ENCODE results near the gene ZNF154.

The ZNF154 gene

GRCh38 chr19:57688011-57688763 is 20.8 kb downstream of the ZNF154 start:
- TF ChIP-seq POLR2AphosphoS5 (IDR thresholded peaks at IDR 0.05; ENCODE audit: borderline replicate concordance, low read depth, low read length) (no peak), FOXP2 (optimal IDR thresholded peaks at IDR 0.05; ENCODE audit: control extremely low read depth, extremely low read length, insufficient read depth) (no peak), EZH2 (IDR thresholded peaks at IDR 0.05) (no peak)
- Histone ChIP-seq H3K9ac (ENCODE audit: insufficient read length) (no peak overlapping the region), H3K4me3 (no peak overlapping the region), H3K36me3 (ENCODE audit: insufficient read depth, low read length) (peaks cover 72% of the 10 kb centered on the region), H3K27ac (no peak overlapping the region), H3K9me3 (ENCODE audit: low read depth, low read length) (peaks cover 59% of the 10 kb centered on the region)
- DNase-seq (ENCODE audit: low read depth, low spot score): no peak

GRCh38 chr19:57687363-57688010 is 21.5 kb downstream of the ZNF154 start:
- H3K9me3 ChIP-seq (ENCODE audit: low read depth, low read length): peaks cover 66% of the 10 kb centered on the region
- no peak for TF ChIP-seq EZH2 (IDR thresholded peaks at IDR 0.05)
- TF ChIP-seq POLR2AphosphoS5 (IDR thresholded peaks at IDR 0.05; ENCODE audit: borderline replicate concordance, low read depth, low read length): no peak
- no peak for TF ChIP-seq FOXP2 (optimal IDR thresholded peaks at IDR 0.05; ENCODE audit: control extremely low read depth, extremely low read length, insufficient read depth)
- no peak overlapping the region for H3K9ac ChIP-seq (ENCODE audit: insufficient read length)
- H3K27ac ChIP-seq: no peak overlapping the region
- DNase-seq (ENCODE audit: low read depth, low spot score): no peak
- H3K4me3 ChIP-seq: no peak overlapping the region
- H3K36me3 ChIP-seq (ENCODE audit: insufficient read depth, low read length): peaks cover 75% of the 10 kb centered on the region

- no peak for TF ChIP-seq FOXP2 (optimal IDR thresholded peaks at IDR 0.05; ENCODE audit: control extremely low read depth, extremely low read length, insufficient read depth)
- no peak for TF ChIP-seq POLR2AphosphoS5 (IDR thresholded peaks at IDR 0.05; ENCODE audit: borderline replicate concordance, low read depth, low read length)
- no peak for TF ChIP-seq EZH2 (IDR thresholded peaks at IDR 0.05)
- H3K36me3 ChIP-seq (ENCODE audit: insufficient read depth, low read length): peaks cover 78% of the 10 kb centered on the region
- no peak overlapping the region for H3K27ac ChIP-seq
- peaks cover 68% of the 10 kb centered on the region for H3K9me3 ChIP-seq (ENCODE audit: low read depth, low read length)
- DNase-seq (ENCODE audit: low read depth, low spot score): no peak
- H3K9ac ChIP-seq (ENCODE audit: insufficient read length): no peak overlapping the region
- no peak overlapping the region for H3K4me3 ChIP-seq
Measured at GRCh38 chr19:57686727-57687126, 22.3 kb downstream of the ZNF154 start.

GRCh38 chr19:57682226-57682766 is 26.7 kb downstream of the ZNF154 start:
- H3K27ac ChIP-seq: peak overlapping the region; percentile 62
- H3K9ac ChIP-seq (ENCODE audit: insufficient read length): peak overlapping the region; percentile 85
- peaks cover 49% of the 10 kb centered on the region for H3K9me3 ChIP-seq (ENCODE audit: low read depth, low read length)

GRCh38 chr19:57675881-57676280 is 33.1 kb downstream of the ZNF154 start:
- Histone ChIP-seq H3K36me3 (ENCODE audit: insufficient read depth, low read length) (no peaks in the 10 kb centered on the region), H3K27ac (no peak overlapping the region), H3K9me3 (ENCODE audit: low read depth, low read length) (no peaks in the 10 kb centered on the region), H3K4me3 (no peak overlapping the region), H3K9ac (ENCODE audit: insufficient read length) (no peak overlapping the region)
- TF ChIP-seq POLR2AphosphoS5 (IDR thresholded peaks at IDR 0.05; ENCODE audit: borderline replicate concordance, low read depth, low read length) (no peak), FOXP2 (optimal IDR thresholded peaks at IDR 0.05; ENCODE audit: control extremely low read depth, extremely low read length, insufficient read depth) (no peak), EZH2 (IDR thresholded peaks at IDR 0.05) (no peak)
- DNase-seq (ENCODE audit: low read depth, low spot score): no peak

More at GRCh38 chr19:57682226-57682766, 26.7 kb downstream of the ZNF154 start:
- peaks cover 50% of the 10 kb centered on the region for H3K36me3 ChIP-seq (ENCODE audit: insufficient read depth, low read length)
- TF ChIP-seq FOXP2 (optimal IDR thresholded peaks at IDR 0.05; ENCODE audit: control extremely low read depth, extremely low read length, insufficient read depth) (no peak), EZH2 (IDR thresholded peaks at IDR 0.05) (no peak), POLR2AphosphoS5 (IDR thresholded peaks at IDR 0.05; ENCODE audit: borderline replicate concordance, low read depth, low read length) (no peak)
- no peak for DNase-seq (ENCODE audit: low read depth, low spot score)
- peak overlapping the region; percentile 98 for H3K4me3 ChIP-seq

- Histone ChIP-seq H3K9me3 (ENCODE audit: low read depth, low read length) (no peaks in the 10 kb centered on the region), H3K36me3 (ENCODE audit: insufficient read depth, low read length) (no peaks in the 10 kb centered on the region), H3K27ac (no peak overlapping the region), H3K4me3 (no peak overlapping the region), H3K9ac (ENCODE audit: insufficient read length) (no peak overlapping the region)
- no peak for DNase-seq (ENCODE audit: low read depth, low spot score)
- TF ChIP-seq FOXP2 (optimal IDR thresholded peaks at IDR 0.05; ENCODE audit: control extremely low read depth, extremely low read length, insufficient read depth) (no peak), EZH2 (IDR thresholded peaks at IDR 0.05) (no peak), POLR2AphosphoS5 (IDR thresholded peaks at IDR 0.05; ENCODE audit: borderline replicate concordance, low read depth, low read length) (no peak)
Measured at GRCh38 chr19:57672466-57672865, 36.5 kb downstream of the ZNF154 start.

GRCh38 chr19:57671124-57671895 is 37.7 kb downstream of the ZNF154 start:
- Histone ChIP-seq H3K9me3 (ENCODE audit: low read depth, low read length) (no peaks in the 10 kb centered on the region), H3K4me3 (no peak overlapping the region), H3K9ac (ENCODE audit: insufficient read length) (no peak overlapping the region), H3K27ac (no peak overlapping the region), H3K36me3 (ENCODE audit: insufficient read depth, low read length) (no peaks in the 10 kb centered on the region)
- TF ChIP-seq POLR2AphosphoS5 (IDR thresholded peaks at IDR 0.05; ENCODE audit: borderline replicate concordance, low read depth, low read length): no peak
- TF ChIP-seq FOXP2 (optimal IDR thresholded peaks at IDR 0.05; ENCODE audit: control extremely low read depth, extremely low read length, insufficient read depth): no peak
- no peak for TF ChIP-seq EZH2 (IDR thresholded peaks at IDR 0.05)
- DNase-seq (ENCODE audit: low read depth, low spot score): no peak

GRCh38 chr19:57668635-57669034 is 40.4 kb downstream of the ZNF154 start, which contains the start of gene ZSCAN4:
TSS of gene ZSCAN4 (plus strand) at chr19:57668935. CDS start at chr19:57676146, 7,211 bp downstream.
- DNase-seq (ENCODE audit: low read depth, low spot score): no peak
- H3K27ac ChIP-seq: no peak within 1 kb of the TSS
- no peak within 1 kb of the TSS for H3K9ac ChIP-seq (ENCODE audit: insufficient read length)
- H3K9me3 ChIP-seq (ENCODE audit: low read depth, low read length): no peaks in the 10 kb centered on the region
- no peaks in the 10 kb centered on the region for H3K36me3 ChIP-seq (ENCODE audit: insufficient read depth, low read length)
- TF ChIP-seq POLR2AphosphoS5 (IDR thresholded peaks at IDR 0.05; ENCODE audit: borderline replicate concordance, low read depth, low read length) (no peak), FOXP2 (optimal IDR thresholded peaks at IDR 0.05; ENCODE audit: control extremely low read depth, extremely low read length, insufficient read depth) (no peak)
- no peak within 1 kb of the TSS for H3K4me3 ChIP-seq
